Measurements from ENCODE around the gene PDE3A. TPM values are rescaled to one million over a fixed set of nuclear protein-coding genes. Genes with fewer than 3 reads are reported as not detected.

Gene PDE3A
- total RNA-seq, 1 donor from 2014 or later: under 0.01 TPM

DNA sequence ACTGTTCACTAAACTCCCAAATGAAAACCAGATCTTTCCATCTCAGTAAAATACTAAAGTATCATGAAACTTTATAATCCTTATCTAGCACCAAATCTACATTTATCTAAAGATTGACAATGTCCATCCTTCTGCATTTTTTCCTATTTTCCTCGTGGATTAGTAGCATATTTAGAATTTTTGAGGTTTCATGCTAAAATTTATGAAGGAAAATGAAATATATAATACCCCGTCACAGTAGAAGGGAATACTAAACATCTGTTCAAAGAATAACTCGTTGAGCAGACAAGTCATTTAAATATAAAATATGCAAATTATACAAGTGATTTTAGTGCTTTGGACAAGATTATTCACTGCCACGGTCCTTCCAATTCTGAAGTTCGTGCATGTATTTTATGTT is 204.1 kb downstream of the PDE3A start:
- TF ChIP-seq, protein P1, sequence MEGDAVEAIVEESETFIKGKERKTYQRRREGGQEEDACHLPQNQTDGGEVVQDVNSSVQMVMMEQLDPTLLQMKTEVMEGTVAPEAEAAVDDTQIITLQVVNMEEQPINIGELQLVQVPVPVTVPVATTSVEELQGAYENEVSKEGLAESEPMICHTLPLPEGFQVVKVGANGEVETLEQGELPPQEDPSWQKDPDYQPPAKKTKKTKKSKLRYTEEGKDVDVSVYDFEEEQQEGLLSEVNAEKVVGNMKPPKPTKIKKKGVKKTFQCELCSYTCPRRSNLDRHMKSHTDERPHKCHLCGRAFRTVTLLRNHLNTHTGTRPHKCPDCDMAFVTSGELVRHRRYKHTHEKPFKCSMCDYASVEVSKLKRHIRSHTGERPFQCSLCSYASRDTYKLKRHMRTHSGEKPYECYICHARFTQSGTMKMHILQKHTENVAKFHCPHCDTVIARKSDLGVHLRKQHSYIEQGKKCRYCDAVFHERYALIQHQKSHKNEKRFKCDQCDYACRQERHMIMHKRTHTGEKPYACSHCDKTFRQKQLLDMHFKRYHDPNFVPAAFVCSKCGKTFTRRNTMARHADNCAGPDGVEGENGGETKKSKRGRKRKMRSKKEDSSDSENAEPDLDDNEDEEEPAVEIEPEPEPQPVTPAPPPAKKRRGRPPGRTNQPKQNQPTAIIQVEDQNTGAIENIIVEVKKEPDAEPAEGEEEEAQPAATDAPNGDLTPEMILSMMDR (IDR thresholded peaks at IDR 0.05; ENCODE audit: insufficient read depth, low read length, severe bottlenecking): no peak
- Histone ChIP-seq H3K4me3 (ENCODE audit: low read depth, low read length) (no peak overlapping the region), H3K36me3 (ENCODE audit: control insufficient read depth, insufficient read depth, low read length) (no peaks in the 10 kb centered on the region), H3K27me3 (ENCODE audit: control insufficient read depth, insufficient read depth, low read length) (no peaks in the 10 kb centered on the region)
- no peak for FAIRE-seq
- no peak for DNase-seq (ENCODE audit: low read depth)

DNA sequence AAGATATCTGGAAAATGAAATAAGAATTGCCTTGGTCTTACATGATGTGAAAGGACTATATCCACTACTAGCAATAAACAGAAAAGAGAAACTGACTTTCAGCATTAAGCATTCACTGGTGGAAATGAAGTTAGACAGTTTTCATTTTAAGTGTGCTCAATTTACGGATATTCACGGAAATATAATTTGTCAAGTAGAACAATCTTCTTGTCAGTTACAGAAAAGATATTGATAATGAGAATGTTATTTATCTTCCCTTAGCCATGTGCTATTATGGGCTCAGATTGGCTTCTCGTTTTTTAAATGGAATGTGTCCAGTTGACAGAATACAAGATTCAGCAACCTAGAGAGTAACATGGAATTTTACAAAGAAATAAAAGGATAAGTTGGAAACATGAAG is 208.2 kb downstream of the PDE3A start:
- DNase-seq (ENCODE audit: low read depth): no peak
- Histone ChIP-seq H3K27me3 (ENCODE audit: control insufficient read depth, insufficient read depth, low read length) (no peaks in the 10 kb centered on the region), H3K4me3 (ENCODE audit: low read depth, low read length) (no peak overlapping the region), H3K36me3 (ENCODE audit: control insufficient read depth, insufficient read depth, low read length) (no peaks in the 10 kb centered on the region)
- TF ChIP-seq, protein P1 (IDR thresholded peaks at IDR 0.05; ENCODE audit: insufficient read depth, low read length, severe bottlenecking): no peak
- no peak for FAIRE-seq

DNA sequence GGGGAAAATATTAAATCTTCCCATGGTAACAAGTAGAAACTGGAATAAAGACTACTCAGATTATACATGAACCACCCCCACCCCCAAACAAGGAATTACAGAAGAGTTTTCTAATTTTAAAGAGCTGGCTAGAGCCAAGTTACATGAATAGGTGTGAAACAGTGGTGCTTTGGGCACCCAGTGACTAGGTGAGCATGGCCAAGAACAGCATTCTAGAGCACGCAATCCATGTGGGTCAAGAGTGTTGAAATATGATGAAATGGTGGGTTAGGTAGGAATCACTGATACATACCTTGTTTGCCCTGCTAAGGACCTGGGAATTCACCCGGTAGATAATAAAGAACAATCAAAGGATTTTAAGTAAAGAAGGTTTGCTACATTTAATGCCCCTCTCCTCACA is 208.7 kb downstream of the PDE3A start:
- H3K27me3 ChIP-seq (ENCODE audit: control insufficient read depth, insufficient read depth, low read length): no peaks in the 10 kb centered on the region
- FAIRE-seq (no peak), DNase-seq (ENCODE audit: low read depth) (no peak)
- TF ChIP-seq, protein P1 (IDR thresholded peaks at IDR 0.05; ENCODE audit: insufficient read depth, low read length, severe bottlenecking): no peak
- no peak overlapping the region for H3K4me3 ChIP-seq (ENCODE audit: low read depth, low read length)
- no peaks in the 10 kb centered on the region for H3K36me3 ChIP-seq (ENCODE audit: control insufficient read depth, insufficient read depth, low read length)

DNA sequence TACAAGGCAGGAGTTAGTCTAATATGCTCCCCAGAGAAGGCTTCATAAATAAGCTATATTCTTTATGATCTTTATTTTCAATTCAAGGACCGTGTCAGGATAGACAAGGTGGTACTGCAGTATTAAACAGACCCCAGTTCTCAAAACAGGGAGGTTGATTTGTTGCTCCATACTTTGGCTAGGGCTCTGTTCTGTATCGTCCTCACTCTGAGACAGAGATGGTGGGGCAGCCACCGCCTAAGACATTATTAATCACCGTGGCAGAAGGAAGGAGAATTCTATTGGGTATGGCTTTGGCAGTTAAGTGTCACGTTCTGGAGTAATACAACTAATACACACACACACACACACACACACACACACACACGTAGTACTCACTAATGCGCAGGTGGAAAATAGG is 209.8 kb downstream of the PDE3A start:
- Histone ChIP-seq H3K4me3 (ENCODE audit: low read depth, low read length) (no peak overlapping the region), H3K36me3 (ENCODE audit: control insufficient read depth, insufficient read depth, low read length) (no peaks in the 10 kb centered on the region), H3K27me3 (ENCODE audit: control insufficient read depth, insufficient read depth, low read length) (no peaks in the 10 kb centered on the region)
- TF ChIP-seq, protein P1 (IDR thresholded peaks at IDR 0.05; ENCODE audit: insufficient read depth, low read length, severe bottlenecking): no peak
- DNase-seq (ENCODE audit: low read depth) (no peak), FAIRE-seq (no peak)

DNA sequence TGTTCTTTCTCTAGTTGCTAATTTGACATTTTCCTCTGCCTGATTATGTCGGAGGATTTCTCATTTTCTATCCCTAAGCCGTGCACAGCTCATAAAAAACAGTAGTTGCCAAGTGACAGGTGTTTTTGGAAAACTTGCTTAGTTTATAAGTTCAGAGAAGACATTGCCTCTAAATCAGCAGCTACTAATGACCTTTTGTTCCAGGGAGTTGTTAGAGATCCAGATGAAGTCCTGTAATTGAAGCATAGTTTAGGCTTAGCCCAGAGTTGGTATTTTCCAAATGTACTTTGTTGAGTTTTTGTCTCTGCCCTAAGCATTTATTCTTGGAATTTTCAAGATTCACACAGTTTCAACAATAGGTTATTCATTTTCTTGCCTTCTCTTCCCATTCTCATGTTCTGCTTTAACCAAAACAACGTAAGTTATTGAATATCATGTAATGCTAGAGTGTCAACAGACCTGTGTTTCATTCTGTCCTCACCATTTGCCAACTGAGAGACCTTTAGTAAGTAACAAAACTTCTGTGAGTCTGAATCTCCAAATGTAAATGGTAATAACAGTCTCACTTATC is 216.8 kb downstream of the PDE3A start:
- TF ChIP-seq, protein P1 (IDR thresholded peaks at IDR 0.05; ENCODE audit: insufficient read depth, low read length, severe bottlenecking): no peak
- DNase-seq (ENCODE audit: low read depth) (no peak), FAIRE-seq (no peak)
- H3K27me3 ChIP-seq (ENCODE audit: control insufficient read depth, insufficient read depth, low read length): no peaks in the 10 kb centered on the region
- no peak overlapping the region for H3K4me3 ChIP-seq (ENCODE audit: low read depth, low read length)
- H3K36me3 ChIP-seq (ENCODE audit: control insufficient read depth, insufficient read depth, low read length): no peaks in the 10 kb centered on the region

DNA sequence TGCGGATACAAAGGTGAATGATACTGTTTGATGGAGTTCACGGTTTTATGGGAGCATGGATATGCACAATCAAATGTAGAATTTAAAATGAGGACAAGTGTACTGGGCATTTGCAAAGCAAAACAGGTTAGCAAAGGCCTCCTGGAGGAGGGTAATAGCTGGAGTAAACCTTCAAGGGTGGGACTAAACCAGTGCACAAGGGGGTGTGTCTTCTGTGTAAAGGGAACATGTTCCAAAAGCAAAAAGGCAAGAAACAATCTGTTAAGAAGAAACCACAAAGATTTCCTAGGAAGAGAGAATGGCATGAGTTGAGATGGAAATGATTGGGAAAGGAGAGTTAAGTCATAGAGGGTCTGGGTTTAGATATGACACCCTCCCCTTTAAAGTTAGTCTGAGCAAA is 217.6 kb downstream of the PDE3A start:
- H3K36me3 ChIP-seq (ENCODE audit: control insufficient read depth, insufficient read depth, low read length): no peaks in the 10 kb centered on the region
- FAIRE-seq (no peak), DNase-seq (ENCODE audit: low read depth) (no peak)
- no peaks in the 10 kb centered on the region for H3K27me3 ChIP-seq (ENCODE audit: control insufficient read depth, insufficient read depth, low read length)
- H3K4me3 ChIP-seq (ENCODE audit: low read depth, low read length): no peak overlapping the region
- TF ChIP-seq, protein P1 (IDR thresholded peaks at IDR 0.05; ENCODE audit: insufficient read depth, low read length, severe bottlenecking): no peak

Measured in bronchial epithelial cell (primary cell).